Measurements from ENCODE around the gene FER.

Gene FER

GRCh38 chr5:108743846-108744245, 3.9 kb upstream of the FER start:
- H3K9ac ChIP-seq (ENCODE audit: low read length) = no peak overlapping the region
- H3K4me3 ChIP-seq (ENCODE audit: low read length) = no peak overlapping the region
- no peaks in the 10 kb centered on the region for H3K9me3 ChIP-seq (ENCODE audit: insufficient read depth, low read length)
- H3K79me2 ChIP-seq (ENCODE audit: low read length) = no peaks in the 10 kb centered on the region
- H4K20me1 ChIP-seq (ENCODE audit: insufficient read depth, low read length) = no peaks in the 10 kb centered on the region
- no peaks in the 10 kb centered on the region for H3K27me3 ChIP-seq (ENCODE audit: low read depth, low read length)
- H3K27ac ChIP-seq (ENCODE audit: low read length) = no peak overlapping the region
- no peak overlapping the region for H3K4me2 ChIP-seq (ENCODE audit: low read length)
- H3K4me1 ChIP-seq (ENCODE audit: low read length) = peaks cover 4% of the 10 kb centered on the region; the same call in 1 of the 2 replicates
- H2AFZ ChIP-seq (ENCODE audit: low read depth, low read length) = no peak overlapping the region
- no peaks in the 10 kb centered on the region for H3K36me3 ChIP-seq (replicated peaks; ENCODE audit: low read depth, low read length)
- no peak for TF ChIP-seq CTCF (IDR thresholded peaks at IDR 0.05; ENCODE audit: low read depth, low read length)
- TF ChIP-seq EZH2phosphoT487 (IDR thresholded peaks at IDR 0.05; ENCODE audit: low read depth) = no peak

- no peaks in the 10 kb centered on the region for H3K27me3 ChIP-seq (ENCODE audit: low read depth, low read length)
- H4K20me1 ChIP-seq (ENCODE audit: insufficient read depth, low read length) = no peaks in the 10 kb centered on the region
- TF ChIP-seq EZH2phosphoT487 (IDR thresholded peaks at IDR 0.05; ENCODE audit: low read depth) = no peak
- no peak for TF ChIP-seq CTCF (IDR thresholded peaks at IDR 0.05; ENCODE audit: low read depth, low read length)
- H3K4me3 ChIP-seq (ENCODE audit: low read length) = peak overlapping the region; percentile 90
- no peak overlapping the region for H2AFZ ChIP-seq (ENCODE audit: low read depth, low read length)
- H3K4me1 ChIP-seq (ENCODE audit: low read length) = peaks cover 16% of the 10 kb centered on the region
- no peaks in the 10 kb centered on the region for H3K9me3 ChIP-seq (ENCODE audit: insufficient read depth, low read length)
- H3K9ac ChIP-seq (ENCODE audit: low read length) = peak overlapping the region; percentile 82; the same call in 1 of the 2 replicates
- H3K4me2 ChIP-seq (ENCODE audit: low read length) = peak overlapping the region; percentile 70
- H3K36me3 ChIP-seq (replicated peaks; ENCODE audit: low read depth, low read length) = no peaks in the 10 kb centered on the region
- H3K27ac ChIP-seq (ENCODE audit: low read length) = no peak overlapping the region
- no peaks in the 10 kb centered on the region for H3K79me2 ChIP-seq (ENCODE audit: low read length)
Observed at GRCh38 chr5:108747111-108747773, 455 bp upstream of the FER start.

GRCh38 chr5:108748401-108749127, 867 bp downstream of the FER start:
- no peaks in the 10 kb centered on the region for H3K9me3 ChIP-seq (ENCODE audit: insufficient read depth, low read length)
- no peaks in the 10 kb centered on the region for H4K20me1 ChIP-seq (ENCODE audit: insufficient read depth, low read length)
- peak overlapping the region; percentile 98 for H3K4me2 ChIP-seq (ENCODE audit: low read length)
- peak overlapping the region; percentile 45 for H3K27ac ChIP-seq (ENCODE audit: low read length)
- peak overlapping the region; percentile 51 for H2AFZ ChIP-seq (ENCODE audit: low read depth, low read length)
- no peaks in the 10 kb centered on the region for H3K79me2 ChIP-seq (ENCODE audit: low read length)
- H3K27me3 ChIP-seq (ENCODE audit: low read depth, low read length) = no peaks in the 10 kb centered on the region
- H3K4me1 ChIP-seq (ENCODE audit: low read length) = peaks cover 21% of the 10 kb centered on the region
- H3K36me3 ChIP-seq (replicated peaks; ENCODE audit: low read depth, low read length) = no peaks in the 10 kb centered on the region
- H3K9ac ChIP-seq (ENCODE audit: low read length) = peak overlapping the region; percentile 82
- peak overlapping the region; percentile 90 for H3K4me3 ChIP-seq (ENCODE audit: low read length)
- TF ChIP-seq EZH2phosphoT487 (IDR thresholded peaks at IDR 0.05; ENCODE audit: low read depth) (no peak), CTCF (IDR thresholded peaks at IDR 0.05; ENCODE audit: low read depth, low read length) (peak; percentile 19; the same call in 1 of the 2 replicates)

GRCh38 chr5:108749128-108749861, 1.6 kb downstream of the FER start:
- Histone ChIP-seq H3K4me3 (ENCODE audit: low read length) (peak overlapping the region; percentile 90), H3K36me3 (replicated peaks; ENCODE audit: low read depth, low read length) (no peaks in the 10 kb centered on the region), H3K27ac (ENCODE audit: low read length) (no peak overlapping the region), H4K20me1 (ENCODE audit: insufficient read depth, low read length) (no peaks in the 10 kb centered on the region), H3K9me3 (ENCODE audit: insufficient read depth, low read length) (no peaks in the 10 kb centered on the region), H3K27me3 (ENCODE audit: low read depth, low read length) (no peaks in the 10 kb centered on the region), H3K79me2 (ENCODE audit: low read length) (no peaks in the 10 kb centered on the region), H3K9ac (ENCODE audit: low read length) (peak overlapping the region; percentile 72), H3K4me1 (ENCODE audit: low read length) (peaks cover 21% of the 10 kb centered on the region), H2AFZ (ENCODE audit: low read depth, low read length) (peak overlapping the region; percentile 92), H3K4me2 (ENCODE audit: low read length) (peak overlapping the region; percentile 98)
- TF ChIP-seq CTCF (IDR thresholded peaks at IDR 0.05; ENCODE audit: low read depth, low read length) (no peak), EZH2phosphoT487 (IDR thresholded peaks at IDR 0.05; ENCODE audit: low read depth) (no peak)
